B cell (primary cell): Measurements from ENCODE around the gene B3GAT3.

Experiments
- CTCF ChIP-seq: fragments of 200-600 bp; IDR thresholded peaks from one replicate; pipeline ENCODE4 v1.8.0; 2022; ENCODE audit warnings: antibody characterized with exemption, mild to moderate bottlenecking
- EZH2 ChIP-seq: IDR thresholded peaks from 2 replicates; pipeline ENCODE4 v1.6.1; 2012; ENCODE audit warnings: borderline replicate concordance, low read depth, mild to moderate bottlenecking, moderate library complexity, low read length; ENCODE audit not compliant: insufficient read depth, poor library complexity, severe bottlenecking

GRCh38 chr11:62667460-62667859 lies 45.7 kb upstream of the B3GAT3 start:
- TF ChIP-seq CTCF: no peak
- TF ChIP-seq EZH2: no peak
